Measurements from ENCODE around the gene USP14.

Gene USP14

DNA sequence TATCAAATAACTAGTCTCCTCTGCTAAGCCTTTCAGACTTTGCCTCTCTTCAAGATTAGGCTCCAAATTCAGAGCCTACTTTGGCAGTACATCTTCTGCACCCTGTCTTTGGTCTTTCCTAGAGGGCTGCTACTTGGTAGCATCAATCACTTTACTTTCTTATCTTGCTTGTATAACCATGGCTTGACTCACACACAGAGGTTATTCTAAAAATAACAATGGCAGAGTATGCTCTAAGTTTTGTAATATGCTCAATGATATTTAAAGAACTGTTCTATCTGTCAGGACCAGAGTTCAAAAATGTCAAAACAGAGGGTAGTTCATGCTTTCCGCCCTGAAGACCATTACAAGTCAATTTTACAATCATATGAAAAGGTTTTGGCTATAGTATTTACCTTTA is 81.8 kb downstream of the USP14 start:
- DNase-seq: no peak

DNA sequence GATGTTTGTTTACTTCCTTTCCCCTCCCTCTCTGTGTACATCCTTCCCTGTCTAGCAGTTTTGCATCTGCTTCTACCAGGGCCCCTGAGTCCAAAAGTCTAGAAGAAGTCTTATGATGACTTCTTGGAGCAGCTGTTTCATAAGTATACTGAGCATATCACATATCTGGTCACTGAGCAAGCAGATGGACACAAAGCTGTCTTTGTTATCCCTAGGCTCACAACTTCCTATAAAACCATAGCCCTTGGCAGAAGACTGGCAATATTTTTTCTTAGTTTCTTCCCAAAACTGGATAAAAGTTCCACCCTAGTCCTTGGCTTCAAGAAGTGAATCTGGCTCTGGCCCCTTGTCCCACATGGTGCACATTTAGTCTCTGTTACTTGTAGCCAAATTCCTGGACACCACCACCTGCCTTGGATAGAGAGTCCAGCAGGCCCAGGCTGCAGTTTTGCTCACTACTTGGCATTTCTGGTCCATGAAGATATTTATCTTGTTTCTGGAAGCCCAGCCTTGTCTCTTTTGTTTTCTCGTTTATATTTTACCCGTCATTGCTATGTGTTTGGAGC is 87.0 kb downstream of the USP14 start:
- no peak for DNase-seq

DNA sequence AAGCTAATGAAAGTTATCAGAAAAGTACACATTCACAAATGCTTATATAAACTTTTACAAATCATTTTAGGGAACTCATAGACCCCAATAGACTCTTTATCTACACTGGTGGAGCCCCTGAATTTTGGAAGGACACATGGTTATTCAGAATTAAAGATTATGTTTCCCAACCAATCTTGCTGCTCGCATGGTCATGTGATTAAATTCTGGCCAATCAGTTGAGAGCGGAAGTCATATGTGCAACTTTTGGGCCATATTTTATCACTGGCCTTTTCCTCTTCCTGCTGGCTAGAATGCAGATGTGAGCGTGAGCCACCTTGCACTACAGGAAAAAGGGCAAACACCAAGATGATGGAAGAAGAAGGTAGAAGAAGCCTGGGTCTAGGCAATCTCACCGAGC is 89.7 kb downstream of the USP14 start:
- DNase-seq: no peak

DNA sequence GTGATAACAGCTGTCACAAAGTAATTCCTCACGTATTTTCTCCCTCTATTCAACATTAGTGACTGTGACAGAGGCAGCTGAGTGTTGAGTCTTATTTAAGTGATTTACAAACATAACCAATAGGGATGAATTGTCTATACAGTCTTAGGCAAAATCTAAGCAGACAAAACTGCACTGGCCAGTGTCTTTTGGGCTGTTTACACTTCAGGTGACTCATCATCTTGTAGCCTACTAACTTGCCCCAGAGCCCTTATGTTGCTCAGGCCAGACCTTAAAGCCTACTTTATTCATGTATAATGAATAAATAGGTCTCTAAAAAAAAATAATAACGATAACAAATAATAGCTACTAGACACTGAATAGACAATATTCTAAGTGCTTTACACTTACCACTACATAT is 92.3 kb downstream of the USP14 start:
- DNase-seq: no peak

DNA sequence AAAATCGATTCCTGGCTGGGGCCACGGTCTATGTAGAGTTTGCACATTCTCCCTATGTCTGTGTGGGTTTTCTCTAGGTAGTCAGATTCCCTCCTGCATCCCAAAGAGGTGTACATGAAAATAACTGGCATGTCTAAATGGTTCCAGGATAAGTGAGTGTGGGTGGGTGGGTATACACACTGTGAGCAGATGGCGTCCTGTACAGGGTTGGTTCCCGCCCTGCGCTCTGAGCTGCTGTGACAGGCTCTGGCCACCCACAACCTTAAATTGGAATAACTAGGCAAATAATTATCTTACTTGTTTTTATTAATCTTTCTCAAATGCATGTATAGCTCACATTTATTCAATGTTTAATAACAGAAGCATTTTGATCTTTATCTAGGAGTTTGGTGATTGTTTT is 93.2 kb downstream of the USP14 start:
- no peak for DNase-seq

DNA sequence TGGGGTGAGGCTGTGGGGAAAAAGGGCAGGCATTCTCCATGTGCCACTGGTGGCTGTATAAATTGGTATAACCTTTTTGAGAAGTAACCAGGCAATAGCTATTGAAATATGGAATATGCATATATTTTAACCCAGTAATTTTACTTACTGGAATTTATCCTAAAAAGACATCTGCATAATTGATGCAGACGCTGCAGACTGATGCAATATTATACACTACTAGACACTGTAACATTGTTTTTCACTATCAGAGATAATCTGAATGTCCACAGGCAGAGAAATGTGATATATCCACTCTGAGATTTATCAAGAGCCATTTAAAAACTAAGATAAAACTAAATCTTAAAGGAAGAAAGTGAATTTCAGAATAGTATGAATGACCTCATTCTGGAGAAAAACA is 94.8 kb downstream of the USP14 start:
- DNase-seq: no peak

DNA sequence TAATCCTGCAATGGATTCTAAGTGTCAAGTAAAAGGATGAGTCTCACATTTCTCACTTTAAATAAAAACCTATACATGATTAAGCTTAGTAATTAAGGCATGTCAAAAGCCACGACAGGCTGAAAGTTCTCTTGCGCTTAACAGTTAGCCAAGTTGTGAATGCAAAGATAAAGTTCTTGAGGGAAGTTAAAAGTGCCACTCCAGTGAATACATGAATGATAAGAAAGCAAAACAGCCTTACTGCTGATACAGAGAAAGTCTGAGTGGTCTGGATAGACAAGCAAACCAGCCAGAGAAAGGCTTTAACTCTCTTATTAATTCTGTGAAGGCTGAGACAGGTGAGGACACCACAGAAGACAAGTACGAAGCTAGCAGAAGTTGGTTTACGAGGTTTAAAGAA is 96.8 kb downstream of the USP14 start:
- DNase-seq: no peak

DNA sequence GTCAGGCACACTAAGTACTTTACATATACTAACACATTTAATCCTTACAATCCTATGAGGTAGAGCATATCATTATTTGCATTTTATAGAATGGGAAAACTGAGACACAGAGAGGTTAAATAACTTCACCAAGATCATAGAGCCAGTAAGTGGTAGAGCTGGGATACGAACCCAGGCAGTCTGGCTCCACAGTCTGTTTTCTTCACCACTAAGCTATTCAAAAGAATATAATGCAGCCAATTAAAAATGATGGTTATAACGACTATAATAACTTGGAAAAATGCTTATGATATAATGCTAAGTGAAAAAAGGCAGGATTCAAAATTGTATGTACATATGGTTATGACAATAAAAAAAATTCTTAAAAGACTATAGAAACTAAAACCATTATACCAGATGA is 102.2 kb downstream of the USP14 start:
- DNase-seq: no peak

DNA sequence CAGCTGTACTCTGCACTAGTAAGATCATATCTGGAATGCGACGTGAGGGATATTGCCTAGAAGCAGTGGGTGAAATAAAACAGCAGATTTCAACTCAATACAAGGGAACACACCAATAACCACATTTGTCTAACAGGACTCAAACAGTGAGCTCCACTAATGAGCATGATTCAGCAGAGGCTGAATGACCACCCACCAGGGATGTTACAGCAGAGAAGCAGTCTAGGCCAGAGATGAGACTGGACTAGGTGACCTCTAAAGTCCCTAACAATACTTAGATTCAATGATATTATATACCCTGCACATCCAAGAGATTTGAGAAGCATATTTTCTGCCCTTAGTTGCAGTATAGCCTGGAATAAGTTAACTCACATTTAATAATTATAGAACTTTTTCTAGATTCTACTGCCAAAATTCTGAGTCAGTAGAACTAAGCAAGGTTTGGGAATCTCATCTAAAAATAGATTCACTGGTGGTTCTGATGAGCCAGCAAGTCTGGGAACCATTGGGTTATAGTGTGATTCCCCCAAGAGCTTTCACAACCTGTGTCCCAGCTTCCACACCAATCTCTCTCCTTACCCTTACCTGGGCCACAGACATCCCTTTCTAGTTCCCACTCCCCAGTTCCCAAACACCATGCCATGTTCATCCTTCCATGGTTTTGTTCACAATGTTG is 103.2 kb downstream of the USP14 start:
- DNase-seq: no peak

Data from NCI-H1436 (cell line).